GM12873 (cell line): ENCODE results near the gene EML6.

Source experiments
- TF ChIP-seq, protein P1 (sequence below): IDR thresholded peaks from 2 replicates; pipeline ENCODE4 v1.5.1; 2012; ENCODE audit warnings: low read depth, mild to moderate bottlenecking, moderate library complexity, low read length, control low read depth; ENCODE audit not compliant: insufficient read depth; ENCODE audit errors: missing control alignments

EML6 gene

GRCh38 chr2:54771166-54771885 lies 47.9 kb downstream of the EML6 start:
- TF ChIP-seq, protein P1, sequence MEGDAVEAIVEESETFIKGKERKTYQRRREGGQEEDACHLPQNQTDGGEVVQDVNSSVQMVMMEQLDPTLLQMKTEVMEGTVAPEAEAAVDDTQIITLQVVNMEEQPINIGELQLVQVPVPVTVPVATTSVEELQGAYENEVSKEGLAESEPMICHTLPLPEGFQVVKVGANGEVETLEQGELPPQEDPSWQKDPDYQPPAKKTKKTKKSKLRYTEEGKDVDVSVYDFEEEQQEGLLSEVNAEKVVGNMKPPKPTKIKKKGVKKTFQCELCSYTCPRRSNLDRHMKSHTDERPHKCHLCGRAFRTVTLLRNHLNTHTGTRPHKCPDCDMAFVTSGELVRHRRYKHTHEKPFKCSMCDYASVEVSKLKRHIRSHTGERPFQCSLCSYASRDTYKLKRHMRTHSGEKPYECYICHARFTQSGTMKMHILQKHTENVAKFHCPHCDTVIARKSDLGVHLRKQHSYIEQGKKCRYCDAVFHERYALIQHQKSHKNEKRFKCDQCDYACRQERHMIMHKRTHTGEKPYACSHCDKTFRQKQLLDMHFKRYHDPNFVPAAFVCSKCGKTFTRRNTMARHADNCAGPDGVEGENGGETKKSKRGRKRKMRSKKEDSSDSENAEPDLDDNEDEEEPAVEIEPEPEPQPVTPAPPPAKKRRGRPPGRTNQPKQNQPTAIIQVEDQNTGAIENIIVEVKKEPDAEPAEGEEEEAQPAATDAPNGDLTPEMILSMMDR: no peak

GRCh38 chr2:54772110-54772509 lies 48.6 kb downstream of the EML6 start:
- TF ChIP-seq, protein P1: no peak

GRCh38 chr2:54772531-54772930 lies 49.1 kb downstream of the EML6 start:
- TF ChIP-seq, protein P1: no peak

GRCh38 chr2:54773233-54773632 lies 49.8 kb downstream of the EML6 start:
- TF ChIP-seq, protein P1: no peak

DNA sequence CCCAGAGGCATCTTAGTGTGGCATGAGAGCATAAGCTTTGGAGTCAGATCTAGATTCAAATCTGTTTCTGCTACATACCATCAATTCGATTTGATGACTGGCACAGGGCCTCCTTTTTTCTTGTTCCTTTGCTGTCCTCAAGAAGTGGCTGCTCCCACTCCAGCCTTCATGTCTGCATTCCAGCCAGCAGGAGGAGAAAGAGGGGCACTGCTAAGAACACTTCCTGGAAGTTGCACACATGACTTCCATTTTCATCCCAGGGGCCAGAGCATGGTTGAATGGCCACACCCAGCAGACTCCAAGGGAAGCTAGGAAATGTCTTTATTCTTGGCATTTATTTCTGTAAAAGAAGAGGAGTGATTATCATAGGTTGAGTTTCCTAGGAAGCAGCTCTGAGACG lies 50.4 kb downstream of the EML6 start:
- TF ChIP-seq, protein P1: no peak

GRCh38 chr2:54775710-54776109 lies 52.2 kb downstream of the EML6 start:
- TF ChIP-seq, protein P1: no peak

GRCh38 chr2:54776494-54776893 lies 53.0 kb downstream of the EML6 start:
- TF ChIP-seq, protein P1: no peak
